Omental fat pad (tissue), 4 donors: Measurements from ENCODE around the gene PTCH1. TPM values are rescaled to one million over a fixed set of nuclear protein-coding genes. Genes with fewer than 3 reads are reported as not detected.

Experiments used
- ATAC-seq: fragments of 150-250 bp; one replicate; pipeline ENCODE4 v1.9.1; 2016; ENCODE audit warnings: mild to moderate bottlenecking, moderate library complexity; ENCODE audit not compliant: low FRiP score
- DNase-seq: peaks from one replicate; pipeline ENCODE4 v3.0.0-alpha.2; 2019; ENCODE audit warnings: low spot score
- total RNA-seq, 4 donors: library from RNA; depleted of rRNA; stranded (reverse); fragments of >200 nt; gene quantifications; one replicate each; pipeline ENCODE4 v1.1.0, GENCODE V29; 2016
- TF ChIP-seq, protein P1 (sequence below), 3 donors: fragments of 450-650 bp; IDR thresholded peaks; one replicate each; pipeline ENCODE4 v1.5.1; 2016 to 2017; ENCODE audit warnings: antibody characterized with exemption in 3 of 3, mild to moderate bottlenecking in 3 of 3, moderate library complexity in 2 of 3

Gene PTCH1
- total RNA-seq, 4 donors from 2014 or later, result 3.1 to 14.2 (median 7.9) TPM

DNA sequence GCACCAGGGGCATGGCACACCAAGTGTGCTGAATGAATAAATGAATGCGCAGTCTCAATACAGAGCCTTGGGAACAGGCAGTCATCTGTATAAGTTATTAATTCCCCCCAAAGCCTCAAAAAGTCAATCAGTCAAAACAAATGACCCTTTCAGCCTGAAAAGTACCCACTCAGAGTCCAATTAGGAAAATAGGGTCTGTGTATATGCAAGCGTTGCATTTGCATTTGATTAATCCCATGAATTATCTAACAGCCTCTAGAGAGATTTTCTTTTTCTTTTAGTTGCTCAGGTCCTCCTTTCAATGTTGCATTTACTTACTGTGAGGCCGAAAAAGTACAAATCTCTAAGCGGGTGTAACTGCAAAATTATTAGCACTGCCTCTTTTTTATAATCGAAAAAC lies 23.4 kb downstream of the PTCH1 start:
- DNase-seq (no peak), ATAC-seq (no peak)
- TF ChIP-seq, protein P1, sequence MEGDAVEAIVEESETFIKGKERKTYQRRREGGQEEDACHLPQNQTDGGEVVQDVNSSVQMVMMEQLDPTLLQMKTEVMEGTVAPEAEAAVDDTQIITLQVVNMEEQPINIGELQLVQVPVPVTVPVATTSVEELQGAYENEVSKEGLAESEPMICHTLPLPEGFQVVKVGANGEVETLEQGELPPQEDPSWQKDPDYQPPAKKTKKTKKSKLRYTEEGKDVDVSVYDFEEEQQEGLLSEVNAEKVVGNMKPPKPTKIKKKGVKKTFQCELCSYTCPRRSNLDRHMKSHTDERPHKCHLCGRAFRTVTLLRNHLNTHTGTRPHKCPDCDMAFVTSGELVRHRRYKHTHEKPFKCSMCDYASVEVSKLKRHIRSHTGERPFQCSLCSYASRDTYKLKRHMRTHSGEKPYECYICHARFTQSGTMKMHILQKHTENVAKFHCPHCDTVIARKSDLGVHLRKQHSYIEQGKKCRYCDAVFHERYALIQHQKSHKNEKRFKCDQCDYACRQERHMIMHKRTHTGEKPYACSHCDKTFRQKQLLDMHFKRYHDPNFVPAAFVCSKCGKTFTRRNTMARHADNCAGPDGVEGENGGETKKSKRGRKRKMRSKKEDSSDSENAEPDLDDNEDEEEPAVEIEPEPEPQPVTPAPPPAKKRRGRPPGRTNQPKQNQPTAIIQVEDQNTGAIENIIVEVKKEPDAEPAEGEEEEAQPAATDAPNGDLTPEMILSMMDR (IDR thresholded peaks at IDR 0.05), result no peak

DNA sequence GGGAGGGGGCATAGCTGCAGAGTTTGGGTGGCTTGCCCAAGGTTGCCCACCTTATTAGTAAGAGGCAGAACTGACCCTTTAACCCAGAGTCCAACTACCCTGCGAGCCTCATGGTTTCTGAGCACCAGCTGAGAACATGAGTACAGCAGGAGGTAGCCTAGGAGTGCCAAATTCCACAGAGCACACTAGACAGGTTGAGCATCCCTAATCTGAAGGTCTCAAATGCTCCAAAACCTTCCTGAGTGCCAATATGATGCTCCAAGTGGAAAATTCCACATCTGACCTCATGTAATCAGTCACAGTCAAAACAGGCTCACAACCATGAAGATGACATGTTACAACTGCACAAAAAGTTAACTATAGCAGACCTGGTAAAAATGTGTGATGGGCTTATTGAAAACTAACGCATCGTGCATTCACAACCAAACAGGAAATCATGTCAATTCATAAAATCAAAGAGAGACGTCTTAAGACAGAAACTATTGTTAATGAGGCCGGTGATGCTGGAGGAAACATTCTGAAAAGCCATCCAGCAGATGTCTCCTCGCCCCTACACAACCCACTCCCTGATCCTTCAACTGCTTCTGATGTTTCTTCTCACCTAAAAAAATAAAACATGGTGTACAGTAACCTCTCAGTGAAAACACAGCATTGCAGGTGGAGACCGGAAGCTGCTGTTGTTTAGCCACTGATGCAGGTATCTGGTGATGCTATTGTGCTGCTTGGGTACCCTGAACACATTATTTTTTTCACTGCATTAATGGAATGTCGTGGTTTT lies 25.0 kb downstream of the PTCH1 start:
- TF ChIP-seq, protein P1 (IDR thresholded peaks at IDR 0.05), result no peak

DNA sequence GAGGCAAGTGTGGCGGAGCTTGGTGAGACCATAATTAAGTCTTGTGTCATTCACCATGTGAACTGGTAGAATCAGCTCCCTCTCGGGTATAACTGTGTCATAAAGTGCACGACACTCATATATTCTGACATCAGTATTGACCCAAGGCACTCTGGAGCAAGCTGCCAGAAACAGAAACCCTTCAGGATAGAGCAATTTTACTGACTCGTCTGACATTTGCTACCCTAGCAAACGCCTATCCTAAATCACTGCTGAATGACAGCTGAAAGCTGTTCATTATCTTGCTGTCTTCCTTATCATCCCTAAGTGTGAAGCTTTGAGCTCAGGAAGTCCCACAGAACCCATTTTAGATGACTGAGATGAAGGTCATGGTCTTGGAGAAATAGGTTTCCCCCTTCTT lies 27.8 kb downstream of the PTCH1 start:
- TF ChIP-seq, protein P1 (IDR thresholded peaks at IDR 0.05), result no peak
- no peak for DNase-seq
- ATAC-seq, result no peak

More for the DNA sequence above, 25.0 kb downstream of the PTCH1 start:
- ATAC-seq (no peak), DNase-seq (no peak)

DNA sequence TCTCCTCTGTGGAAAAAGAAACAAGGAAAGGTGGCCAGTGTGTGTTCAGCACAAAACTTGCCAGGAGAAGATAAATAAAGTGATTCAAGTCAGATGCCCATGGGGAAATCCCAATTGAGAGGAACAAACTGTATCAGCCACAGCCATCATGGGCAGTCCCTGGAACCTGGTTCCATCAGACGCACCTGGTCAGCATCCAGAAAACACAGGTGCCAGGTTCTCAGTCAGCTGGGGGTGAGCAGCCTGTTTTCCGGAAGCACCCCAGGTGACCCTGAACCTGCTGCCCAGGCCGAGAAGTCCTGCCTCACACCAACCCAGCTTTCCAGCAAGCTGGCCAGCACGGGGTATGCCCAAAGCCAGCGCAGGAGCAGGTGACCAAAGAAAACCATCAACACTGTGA lies 30.5 kb downstream of the PTCH1 start:
- TF ChIP-seq, protein P1 (IDR thresholded peaks at IDR 0.05), result no peak
- ATAC-seq, result no peak
- DNase-seq, result no peak

DNA sequence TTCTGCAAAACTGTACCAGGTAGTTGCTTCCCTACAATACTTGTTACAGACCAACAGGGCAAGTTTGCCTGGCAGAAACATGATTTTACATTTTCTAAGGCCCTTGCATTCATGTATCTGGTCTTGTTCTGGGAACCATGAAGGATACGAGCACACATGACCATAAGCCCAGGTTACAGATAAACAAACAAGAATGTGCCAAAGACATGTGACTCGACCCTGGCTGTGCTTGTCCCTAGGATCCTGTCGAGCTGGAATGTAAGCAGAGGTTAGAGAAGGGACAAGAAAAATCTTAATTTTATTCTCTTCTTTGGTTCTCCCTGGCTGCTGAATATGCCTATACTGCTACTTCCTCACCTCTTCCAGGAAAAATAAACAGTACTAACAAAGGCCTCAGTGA lies 32.5 kb downstream of the PTCH1 start:
- DNase-seq (no peak), ATAC-seq (no peak)
- TF ChIP-seq, protein P1 (IDR thresholded peaks at IDR 0.05), result no peak

DNA sequence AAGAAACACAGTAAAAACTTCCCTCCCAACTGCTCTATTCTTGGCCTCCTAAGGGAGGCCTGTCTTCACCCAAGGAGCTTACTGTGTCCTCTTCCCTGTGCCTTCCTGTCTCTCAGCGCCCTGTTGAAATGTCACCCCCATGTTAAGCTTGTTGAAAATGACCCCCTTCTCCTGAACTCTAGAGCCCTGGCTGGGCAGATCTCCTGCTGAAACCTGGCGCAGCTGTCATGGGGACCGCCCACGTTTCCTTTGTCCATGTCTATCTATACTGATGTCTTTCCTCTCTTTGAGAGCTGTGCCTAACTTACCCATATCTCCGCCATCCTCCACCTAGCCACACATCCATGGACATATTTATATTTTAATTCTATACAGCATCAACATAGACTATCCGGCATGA lies 33.3 kb downstream of the PTCH1 start:
- DNase-seq, result no peak
- no peak for ATAC-seq
- TF ChIP-seq, protein P1 (IDR thresholded peaks at IDR 0.05), result no peak

DNA sequence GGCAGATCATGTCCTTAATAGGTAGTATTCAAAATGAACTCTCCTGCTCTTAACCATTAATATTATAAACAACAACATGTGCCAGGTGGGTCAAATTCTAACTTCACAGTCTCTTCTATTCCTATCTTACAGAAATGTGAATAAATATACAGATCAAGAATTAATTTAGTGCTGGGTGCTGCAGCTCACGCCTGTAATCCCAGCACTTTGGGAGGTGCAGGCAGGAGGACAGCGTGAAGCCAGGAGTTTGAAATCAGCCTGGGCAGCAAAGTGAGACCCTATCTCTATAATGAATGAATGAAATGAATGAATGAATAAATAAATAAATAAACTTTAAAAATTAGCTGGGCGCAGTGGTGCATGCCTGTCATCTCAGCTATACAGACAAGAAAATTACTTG lies 34.1 kb downstream of the PTCH1 start:
- ATAC-seq, result no peak
- no peak for DNase-seq
- TF ChIP-seq, protein P1 (IDR thresholded peaks at IDR 0.05), result no peak
